Right lobe of liver (tissue), 6 donors: ENCODE measurements around the gene STAT3. TPM values are rescaled to one million over a fixed set of nuclear protein-coding genes. Genes with fewer than 3 reads are reported as not detected.

Experiments
- ATAC-seq, 4 donors: fragments of 200-7000 bp; cut with Tn5 transposase; one replicate each; pipeline ENCODE4 v1.9.1; 2020; ENCODE audit warnings: mild to moderate bottlenecking in 4 of 4, moderate library complexity in 4 of 4
- DNase-seq, 3 donors: peaks; one replicate each; pipeline ENCODE4 v3.0.0-alpha.2; 2020
- H3K27ac ChIP-seq, 3 donors: fragments of 200-600 bp; one replicate each; pipeline ENCODE4 v1.8.0; 2022
- H3K27me3 ChIP-seq, 2 donors: fragments of 200-600 bp; one replicate each; pipeline ENCODE4 v1.8.0; 2022
- H3K36me3 ChIP-seq, 4 donors: fragments of 200-600 bp; sonication (generic) in 1 of 4; one replicate each; pipeline versions ENCODE4 v1.5.1 to v1.8.0; 2017 to 2022; ENCODE audit warnings: control low read depth in 1 of 4
- H3K4me1 ChIP-seq, 4 donors: fragments of 200-600 bp; sonication (generic) in 1 of 4; one replicate each; pipeline versions ENCODE4 v1.5.1 to v1.8.0; 2017 to 2022; ENCODE audit warnings: control low read depth in 1 of 4
- H3K4me3 ChIP-seq, 3 donors: fragments of 200-600 bp; one replicate each; pipeline ENCODE4 v1.8.0; 2022
- H3K9me3 ChIP-seq, 4 donors: fragments of 200-600 bp; sonication (generic) in 1 of 4; one replicate each; pipeline versions ENCODE4 v1.5.1 to v1.8.0; 2017 to 2022; ENCODE audit warnings: control low read depth in 1 of 4
- POLR2A ChIP-seq: fragments of 450-650 bp; IDR thresholded peaks from one replicate; pipeline ENCODE4 v1.6.1; 2017; ENCODE audit warnings: antibody characterized with exemption, mild to moderate bottlenecking
- WGBS: methylation state at CpG from one replicate; pipeline ENCODE4 v1.1.6; 2018; ENCODE audit warnings: low coverage, low lambda C conversion rate; ENCODE audit not compliant: insufficient coverage; ENCODE audit errors: missing lambda C conversion rate; 5-methylcytosine and 5-hydroxymethylcytosine counted together
- intact Hi-C, 2 donors: fragments of 100-400 bp; cut with DNase I; formaldehyde crosslinking; loops; one replicate each; pipeline versions ENCODE4 v1.11.2 to v1.14.1; 2022
- total RNA-seq, 6 experiments: library from RNA; depleted of rRNA in 2 of 6; stranded (reverse); fragments of >200 nt in 2 of 6; fragmentation: NEBNext Ultra II Directional in 3 of 6; extraction: Animal tissue kit (Norgen Biotek cat#: 25700) in 3 of 6; gene quantifications; one replicate each; pipeline versions ENCODE4 v1.1.0 to v1.2.4, GENCODE V29; 2016 to 2023
- TF ChIP-seq, protein P1 (sequence below), 4 donors: fragments of 200-600 bp in 3 of 4; fragments of 450-650 bp in 1 of 4; IDR thresholded peaks; one replicate each; pipeline versions ENCODE4 v1.5.1 to v1.8.0; 2016 to 2022; ENCODE audit warnings: antibody characterized with exemption in 4 of 4, mild to moderate bottlenecking in 2 of 4
- donor health status: DM: no; HTN: yes; CAD: no.
- donor health status: DM: no; HTN: no; CAD: no.
- donor health status: DM: no; HTN: no; CAD: no.
- donor health status: DM: no; HTN: yes; CAD: no.
- donor health status: DM: no; HTN: yes; CAD: no.

Gene STAT3
- total RNA-seq, 6 experiments from 2014 or later, result 108 to 267 (median 208) TPM

DNA sequence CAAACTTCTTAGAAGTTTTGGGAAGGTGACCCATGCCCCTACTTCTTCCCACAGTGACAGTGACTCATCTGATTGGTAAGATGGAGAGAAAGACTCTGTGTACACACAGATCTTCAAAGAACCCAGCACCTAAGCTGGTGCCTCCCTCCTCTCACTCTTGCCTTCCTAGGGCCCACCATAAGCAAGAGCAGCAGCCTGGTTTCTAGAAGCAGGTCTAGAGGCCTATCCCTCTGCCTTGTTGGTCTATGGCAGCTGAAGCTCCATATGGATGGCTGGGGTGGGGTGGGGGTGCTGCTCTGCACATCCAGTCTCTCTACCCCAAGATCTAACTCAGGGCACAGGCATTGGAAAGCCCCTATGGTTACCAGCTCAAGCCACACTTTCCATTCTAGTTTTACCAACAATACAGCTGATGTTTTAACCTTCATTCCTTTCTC is 47.5 kb downstream of the STAT3 start:
- Histone ChIP-seq H3K9me3 (no peaks in the 10 kb centered on the region), H3K36me3 (peaks cover 21 to 94% (median 56%) of the 10 kb centered on the region in 4 donors), H3K4me1 (no peaks in the 10 kb centered on the region), H3K27ac (no peak overlapping the region), H3K4me3 (no peak overlapping the region), H3K27me3 (no peaks in the 10 kb centered on the region)
- ATAC-seq, result peak in 2 of 4 donors; percentile 6 to 36
- intact Hi-C loops, result loop anchor here in 1 of 2 donors (10.0 kb wide), 1 partner anchor 54 kb away; no protein-coding TSS in a partner anchor
- no peak for TF ChIP-seq POLR2A
- TF ChIP-seq, protein P1, sequence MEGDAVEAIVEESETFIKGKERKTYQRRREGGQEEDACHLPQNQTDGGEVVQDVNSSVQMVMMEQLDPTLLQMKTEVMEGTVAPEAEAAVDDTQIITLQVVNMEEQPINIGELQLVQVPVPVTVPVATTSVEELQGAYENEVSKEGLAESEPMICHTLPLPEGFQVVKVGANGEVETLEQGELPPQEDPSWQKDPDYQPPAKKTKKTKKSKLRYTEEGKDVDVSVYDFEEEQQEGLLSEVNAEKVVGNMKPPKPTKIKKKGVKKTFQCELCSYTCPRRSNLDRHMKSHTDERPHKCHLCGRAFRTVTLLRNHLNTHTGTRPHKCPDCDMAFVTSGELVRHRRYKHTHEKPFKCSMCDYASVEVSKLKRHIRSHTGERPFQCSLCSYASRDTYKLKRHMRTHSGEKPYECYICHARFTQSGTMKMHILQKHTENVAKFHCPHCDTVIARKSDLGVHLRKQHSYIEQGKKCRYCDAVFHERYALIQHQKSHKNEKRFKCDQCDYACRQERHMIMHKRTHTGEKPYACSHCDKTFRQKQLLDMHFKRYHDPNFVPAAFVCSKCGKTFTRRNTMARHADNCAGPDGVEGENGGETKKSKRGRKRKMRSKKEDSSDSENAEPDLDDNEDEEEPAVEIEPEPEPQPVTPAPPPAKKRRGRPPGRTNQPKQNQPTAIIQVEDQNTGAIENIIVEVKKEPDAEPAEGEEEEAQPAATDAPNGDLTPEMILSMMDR (IDR thresholded peaks at IDR 0.05), result no peak
- no peak for DNase-seq

DNA sequence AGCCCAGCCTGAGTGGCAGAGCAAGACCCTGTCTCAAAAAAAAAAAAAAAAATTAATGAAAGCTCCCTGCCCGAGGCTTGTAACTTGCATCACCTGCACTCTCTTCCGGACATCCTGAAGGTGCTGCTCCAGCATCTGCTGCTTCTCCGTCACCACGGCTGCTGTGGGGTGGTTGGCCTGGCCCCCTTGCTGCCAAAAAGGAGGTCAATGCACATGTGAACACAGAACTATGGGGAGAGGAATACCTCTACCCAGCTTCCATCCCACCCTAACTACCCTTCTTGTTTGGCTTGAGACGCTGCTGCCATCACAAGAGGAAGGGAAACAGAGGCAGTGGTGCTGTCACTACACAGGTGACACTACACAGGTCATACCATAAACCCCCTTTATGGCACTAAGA is 49.0 kb downstream of the STAT3 start:
- H3K36me3 ChIP-seq, result peaks cover 27 to 94% (median 55%) of the 10 kb centered on the region in 4 donors
- intact Hi-C loops, result loop anchor here in 1 of 2 donors (10.0 kb wide), 1 partner anchor 146 kb away; no protein-coding TSS in a partner anchor

DNA sequence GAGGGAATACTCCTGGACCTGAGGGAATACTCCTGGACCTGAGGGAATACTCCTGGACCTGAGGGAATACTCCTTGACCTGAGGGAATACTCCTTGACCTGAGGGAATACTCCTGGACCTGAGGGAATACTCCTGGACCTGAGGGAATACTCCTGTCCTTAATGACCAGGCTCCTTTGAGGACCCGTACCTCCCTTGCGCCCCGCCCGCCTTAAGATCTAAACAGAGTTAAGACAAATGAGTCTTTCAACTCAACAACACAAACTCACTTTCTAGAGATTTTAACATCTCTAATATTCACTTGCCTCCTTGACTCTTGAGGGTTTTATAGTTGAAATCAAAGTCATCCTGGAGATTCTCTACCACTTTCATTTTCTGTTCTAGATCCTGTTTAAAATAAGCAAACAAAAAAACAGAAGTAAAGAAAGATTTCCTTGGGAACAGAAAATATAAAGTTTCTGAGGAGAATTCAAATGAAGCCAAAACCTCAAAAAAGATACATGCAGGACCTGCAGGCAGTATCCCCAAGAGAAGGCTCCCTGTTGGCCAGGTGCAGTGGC is 49.7 kb downstream of the STAT3 start:
- no peaks in the 10 kb centered on the region for H3K27me3 ChIP-seq
- DNase-seq, result no peak
- TF ChIP-seq, protein P1 (IDR thresholded peaks at IDR 0.05), result no peak
- no peak for TF ChIP-seq POLR2A
- peaks cover 31 to 94% (median 57%) of the 10 kb centered on the region in 4 donors for H3K36me3 ChIP-seq
- H3K4me1 ChIP-seq, result no peaks in the 10 kb centered on the region
- no peak for ATAC-seq
- WGBS, result 94% methylated on average over 4 of the region's 4 CpGs
- H3K27ac ChIP-seq, result no peak overlapping the region
- no peaks in the 10 kb centered on the region for H3K9me3 ChIP-seq
- intact Hi-C loops, result loop anchor here in 1 of 2 donors (10.0 kb wide), 1 partner anchor 146 kb away; no protein-coding TSS in a partner anchor
- no peak overlapping the region for H3K4me3 ChIP-seq

More for the DNA sequence above, 49.0 kb downstream of the STAT3 start:
- ATAC-seq (no peak), DNase-seq (no peak)
- no peaks in the 10 kb centered on the region for H3K27me3 ChIP-seq
- H3K27ac ChIP-seq, result no peak overlapping the region
- H3K9me3 ChIP-seq, result no peaks in the 10 kb centered on the region
- H3K4me3 ChIP-seq, result no peak overlapping the region
- no peak for TF ChIP-seq POLR2A
- TF ChIP-seq, protein P1 (IDR thresholded peaks at IDR 0.05), result no peak
- no peaks in the 10 kb centered on the region for H3K4me1 ChIP-seq
- no CpG with 5 or more reads among the region's 5 CpGs for WGBS

DNA sequence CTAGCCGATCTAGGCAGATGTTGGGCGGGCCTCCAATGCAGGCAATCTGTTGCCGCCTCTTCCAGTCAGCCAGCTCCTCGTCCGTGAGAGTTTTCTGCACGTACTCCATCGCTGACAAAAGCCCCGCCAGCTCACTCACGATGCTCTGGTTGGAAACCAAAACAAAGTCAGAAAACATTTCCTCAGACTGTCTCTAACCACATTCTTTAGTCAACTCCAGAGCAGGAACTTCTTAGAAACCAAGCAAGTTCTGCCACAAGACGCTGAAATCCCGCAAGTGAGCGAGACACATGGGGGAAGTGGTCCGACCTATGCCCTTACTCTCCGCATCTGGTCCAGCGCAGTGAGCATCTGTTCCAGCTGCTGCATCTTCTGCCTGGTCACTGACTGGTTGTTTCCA is 50.8 kb downstream of the STAT3 start:
- TF ChIP-seq, protein P1 (IDR thresholded peaks at IDR 0.05), result no peak
- no peak for TF ChIP-seq POLR2A
- intact Hi-C loops, result loop anchor here in 1 of 2 donors (10.0 kb wide), 1 partner anchor 147 kb away; no protein-coding TSS in a partner anchor
- DNase-seq, result no peak

More for the DNA sequence above, 50.8 kb downstream of the STAT3 start:
- peak in 2 of 4 donors; percentile 15 to 40 for ATAC-seq
- 48% methylated on average over 11 of the region's 15 CpGs for WGBS
- Histone ChIP-seq H3K27me3 (no peaks in the 10 kb centered on the region), H3K4me1 (no peaks in the 10 kb centered on the region), H3K36me3 (peaks cover 31 to 94% (median 61%) of the 10 kb centered on the region in 4 donors), H3K27ac (no peak overlapping the region), H3K4me3 (no peak overlapping the region), H3K9me3 (no peaks in the 10 kb centered on the region)
